ENCODE data around the gene LBX1. TPM values are rescaled to one million over a fixed set of nuclear protein-coding genes. Genes with fewer than 3 reads are reported as not detected.

LBX1 gene
- total and polyA plus RNA-seq, 3 donors from 2014 or later: 0.12 TPM; not detected in 2

DNA sequence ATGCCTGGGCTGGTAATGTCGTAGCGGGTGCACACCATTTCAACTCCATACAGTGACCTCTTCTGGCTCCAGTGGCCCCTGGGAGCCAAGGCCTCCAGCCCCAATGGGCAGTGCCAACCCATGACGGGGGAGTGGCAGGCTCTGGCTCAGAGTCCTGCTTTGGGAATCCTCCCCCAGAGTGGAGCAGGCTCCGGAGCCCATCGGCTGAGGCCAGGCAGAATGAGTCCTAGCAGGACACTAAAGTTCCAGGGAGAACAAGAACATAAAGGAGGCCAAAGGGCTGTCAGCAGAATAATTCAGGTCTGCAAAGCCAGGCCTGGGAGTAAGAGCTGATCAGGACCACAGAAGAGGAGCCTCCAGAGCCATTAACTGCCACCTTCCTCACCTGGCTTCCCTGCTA is 33.3 kb downstream of the LBX1 start:
- Histone ChIP-seq H3K9me3 (no peaks in the 10 kb centered on the region), H3K4me3 (no peak overlapping the region), H3K27me3 (no peaks in the 10 kb centered on the region), H3K36me3 (ENCODE audit: low read depth, missing control alignments) (no peaks in the 10 kb centered on the region), H3K4me1 (no peaks in the 10 kb centered on the region), H3K27ac (no peak overlapping the region)
- 40 to 68% methylated on average over 2 to 5 of the region's 5 CpGs for WGBS, 2 donors
- no peak for TF ChIP-seq POLR2A (IDR thresholded peaks at IDR 0.05)
- TF ChIP-seq, protein P1, sequence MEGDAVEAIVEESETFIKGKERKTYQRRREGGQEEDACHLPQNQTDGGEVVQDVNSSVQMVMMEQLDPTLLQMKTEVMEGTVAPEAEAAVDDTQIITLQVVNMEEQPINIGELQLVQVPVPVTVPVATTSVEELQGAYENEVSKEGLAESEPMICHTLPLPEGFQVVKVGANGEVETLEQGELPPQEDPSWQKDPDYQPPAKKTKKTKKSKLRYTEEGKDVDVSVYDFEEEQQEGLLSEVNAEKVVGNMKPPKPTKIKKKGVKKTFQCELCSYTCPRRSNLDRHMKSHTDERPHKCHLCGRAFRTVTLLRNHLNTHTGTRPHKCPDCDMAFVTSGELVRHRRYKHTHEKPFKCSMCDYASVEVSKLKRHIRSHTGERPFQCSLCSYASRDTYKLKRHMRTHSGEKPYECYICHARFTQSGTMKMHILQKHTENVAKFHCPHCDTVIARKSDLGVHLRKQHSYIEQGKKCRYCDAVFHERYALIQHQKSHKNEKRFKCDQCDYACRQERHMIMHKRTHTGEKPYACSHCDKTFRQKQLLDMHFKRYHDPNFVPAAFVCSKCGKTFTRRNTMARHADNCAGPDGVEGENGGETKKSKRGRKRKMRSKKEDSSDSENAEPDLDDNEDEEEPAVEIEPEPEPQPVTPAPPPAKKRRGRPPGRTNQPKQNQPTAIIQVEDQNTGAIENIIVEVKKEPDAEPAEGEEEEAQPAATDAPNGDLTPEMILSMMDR (IDR thresholded peaks at IDR 0.05): no peak
- DNase-seq: peak; percentile 32
- intact Hi-C loops (cut with DNase I; ENCODE audit: low total_unique reads): no loop called here

DNA sequence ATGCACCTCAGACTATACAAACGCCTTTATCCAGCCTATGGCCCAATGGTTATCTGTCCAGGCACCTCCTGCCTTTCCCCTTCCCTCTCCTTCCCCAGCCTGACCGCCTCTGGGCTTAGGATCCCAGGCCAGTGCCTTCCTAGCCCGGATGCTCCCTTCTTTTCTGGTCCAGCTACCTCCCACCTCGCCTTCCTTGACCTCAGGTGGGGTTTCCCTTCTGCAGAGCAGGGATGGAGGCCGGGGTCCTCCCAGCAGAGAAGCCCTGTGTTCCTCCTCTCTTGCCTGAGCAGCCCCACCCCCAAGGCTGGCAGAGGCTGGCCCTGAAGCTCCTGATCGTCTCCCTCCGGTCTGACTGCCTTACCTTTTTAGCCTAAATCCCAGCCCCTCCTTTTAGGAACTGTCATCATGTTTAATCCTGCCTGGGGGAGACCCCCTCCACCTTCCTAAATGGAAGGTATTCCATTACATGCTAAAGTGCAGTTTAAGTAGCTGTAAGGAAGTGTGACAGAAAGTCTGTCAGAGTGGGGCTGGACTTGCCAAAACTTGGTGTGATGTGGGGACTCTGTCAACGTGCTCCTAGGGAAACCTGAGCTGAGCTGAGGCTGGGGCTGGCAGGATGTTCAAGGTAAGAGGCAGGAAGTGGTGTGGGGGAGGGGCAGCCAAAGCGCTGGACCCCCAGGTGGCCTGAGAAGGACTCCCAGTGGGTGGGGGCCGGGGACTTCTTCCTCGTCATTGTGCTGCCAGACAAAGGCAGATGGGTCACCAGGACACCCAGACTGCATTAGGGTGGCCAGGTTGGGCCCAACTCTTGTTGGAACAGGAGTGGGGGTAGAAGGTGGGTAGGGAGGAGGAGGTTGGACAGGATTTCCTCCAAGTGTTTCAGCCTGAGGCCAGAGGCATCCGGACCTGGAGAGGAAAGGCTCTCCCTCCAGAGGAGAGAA is 39.5 kb downstream of the LBX1 start:
- no peak for DNase-seq
- TF ChIP-seq, protein P1 (IDR thresholded peaks at IDR 0.05): no peak
- no peak for TF ChIP-seq POLR2A (IDR thresholded peaks at IDR 0.05)
- Histone ChIP-seq H3K4me3 (no peak overlapping the region), H3K36me3 (ENCODE audit: low read depth, missing control alignments) (no peaks in the 10 kb centered on the region), H3K27ac (no peak overlapping the region), H3K27me3 (no peaks in the 10 kb centered on the region), H3K9me3 (no peaks in the 10 kb centered on the region), H3K4me1 (no peaks in the 10 kb centered on the region)
- intact Hi-C loops (cut with DNase I; ENCODE audit: low total_unique reads): no loop called here
- WGBS, 2 donors: 61 to 62% methylated on average over 12 of the region's 12 CpGs

GRCh38 chr10:101188942-101189341 is 40.3 kb downstream of the LBX1 start:
- intact Hi-C loops (cut with DNase I; ENCODE audit: low total_unique reads): no loop called here
- no peak overlapping the region for H3K27ac ChIP-seq
- TF ChIP-seq POLR2A (IDR thresholded peaks at IDR 0.05): no peak
- TF ChIP-seq, protein P1 (IDR thresholded peaks at IDR 0.05): no peak
- H3K9me3 ChIP-seq: no peaks in the 10 kb centered on the region
- WGBS, 2 donors: 84 to 94% methylated on average over 4 of the region's 4 CpGs
- H3K4me1 ChIP-seq: no peaks in the 10 kb centered on the region
- no peaks in the 10 kb centered on the region for H3K27me3 ChIP-seq
- H3K36me3 ChIP-seq (ENCODE audit: low read depth, missing control alignments): no peaks in the 10 kb centered on the region
- H3K4me3 ChIP-seq: no peak overlapping the region
- DNase-seq: no peak

- Histone ChIP-seq H3K27ac (no peak overlapping the region), H3K36me3 (ENCODE audit: low read depth, missing control alignments) (no peaks in the 10 kb centered on the region), H3K4me3 (no peak overlapping the region), H3K27me3 (no peaks in the 10 kb centered on the region), H3K4me1 (no peaks in the 10 kb centered on the region), H3K9me3 (no peaks in the 10 kb centered on the region)
- no peak for TF ChIP-seq POLR2A (IDR thresholded peaks at IDR 0.05)
- TF ChIP-seq, protein P1 (IDR thresholded peaks at IDR 0.05): no peak
- 82 to 89% methylated on average over 6 of the region's 6 CpGs for WGBS, 2 donors
- no peak for DNase-seq
- intact Hi-C loops (cut with DNase I; ENCODE audit: low total_unique reads): no loop called here
Measured at GRCh38 chr10:101183458-101184183, 45.6 kb downstream of the LBX1 start.
